Measurements from ENCODE around the gene EIF3D. TPM values are rescaled to one million over a fixed set of nuclear protein-coding genes. Genes with fewer than 3 reads are reported as not detected.

Gene EIF3D
- total and polyA plus RNA-seq, 2 of the 4 experiments (the other 2 are of a cell fraction), result 339 to 746 TPM

DNA sequence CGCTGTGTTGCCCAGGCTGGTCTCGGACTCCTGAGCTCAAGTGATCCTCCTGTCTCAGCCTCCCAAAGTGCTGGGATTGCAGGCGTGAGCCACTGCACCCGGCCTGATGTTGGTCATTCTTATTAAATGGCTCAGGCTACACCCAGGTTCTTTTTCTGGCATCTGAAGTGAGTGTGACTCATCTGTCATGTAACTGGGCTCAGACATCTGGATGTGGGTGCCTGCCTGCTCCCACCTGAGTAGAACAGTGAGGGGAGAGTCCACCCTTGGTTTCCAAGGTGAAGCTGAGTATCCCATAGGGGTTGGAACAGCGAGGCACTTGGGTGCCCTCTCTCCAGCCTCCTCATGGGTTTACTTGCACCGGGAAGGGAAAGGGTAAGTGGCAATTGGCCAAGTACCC, 36.7 kb upstream of the EIF3D start:
- H2BK120ac ChIP-seq (ENCODE audit: low read depth, low read length), result no peak overlapping the region
- no peak overlapping the region for H3K27ac ChIP-seq (ENCODE audit: insufficient read depth, low read length)
- H4K8ac ChIP-seq (ENCODE audit: low read depth in 2 of 2, low read length in 2 of 2), result no peak overlapping the region
- no TSS peak for BruUV-seq (replicated peaks)
- H3K18ac ChIP-seq (ENCODE audit: low read depth, low read length), result no peak overlapping the region
- H3K9me3 ChIP-seq (ENCODE audit: control insufficient read depth, insufficient read depth, low read length), result no peaks in the 10 kb centered on the region
- intact Hi-C loops (cut with micrococcal nuclease) (no loop called here), in situ Hi-C loops (cut with MboI; ENCODE audit: low sequenced_read_pairs) (no loop called here), dilution Hi-C loops (cut with HindIII; ENCODE audit: low sequenced_read_pairs, unreplicated experiment) (no loop called here)
- no peak overlapping the region for H2AK5ac ChIP-seq (ENCODE audit: low read depth, low read length)
- peaks cover 9% of the 10 kb centered on the region for H3K9me1 ChIP-seq (ENCODE audit: insufficient read depth, low read length)
- no peak overlapping the region for H3K56ac ChIP-seq (ENCODE audit: extremely low read depth, insufficient read depth, low read length)
- POLR2A ChIA-PET (ENCODE audit: unreplicated experiment), result no interaction called here
- H3K36me3 ChIP-seq (ENCODE audit: control insufficient read depth, insufficient read depth, low read length), result no peaks in the 10 kb centered on the region
- no peak overlapping the region for H2BK5ac ChIP-seq (ENCODE audit: low read depth, low read length, poor library complexity, severe bottlenecking)
- no peak overlapping the region for H4K91ac ChIP-seq (ENCODE audit: insufficient read depth, low read depth, low read length)
- ATAC-seq (ENCODE audit: low read depth) (no peak), DNase-seq (no peak)
- no peak overlapping the region for H2AK9ac ChIP-seq (replicated peaks; ENCODE audit: low read depth, low read length, poor library complexity)
- no peak overlapping the region for H3K9ac ChIP-seq (ENCODE audit: low read depth, low read length)
- no peak overlapping the region for H4K5ac ChIP-seq (ENCODE audit: low read depth, low read length)
- no peak overlapping the region for H3K4me2 ChIP-seq (ENCODE audit: low read depth, low read length)
- CTCF ChIA-PET, result no interaction called here
- no peak overlapping the region for H2AFZ ChIP-seq (replicated peaks; ENCODE audit: low read length, poor library complexity)
- no peaks in the 10 kb centered on the region for H3K79me1 ChIP-seq (ENCODE audit: low read depth in 1 of 2, low read length in 2 of 2)
- no peaks in the 10 kb centered on the region for H4K20me1 ChIP-seq (ENCODE audit: insufficient read depth, low read length)
- peaks cover 5% of the 10 kb centered on the region for H3K4me1 ChIP-seq (ENCODE audit: control insufficient read depth, insufficient read depth, low read length)
- no peak overlapping the region for H3K4ac ChIP-seq (ENCODE audit: low read depth, low read length)
- peaks cover 20% of the 10 kb centered on the region for H3K27me3 ChIP-seq (ENCODE audit: control insufficient read depth, insufficient read depth, low read length)
- H3K23ac ChIP-seq (ENCODE audit: low read depth, low read length), result no peak overlapping the region
- H3K14ac ChIP-seq (replicated peaks; ENCODE audit: low read depth, low read length), result no peak overlapping the region
- WGBS, 2 experiments (ENCODE audit: extremely low coverage in 2 of 2, insufficient read length in 1 of 2), result 78% methylated on average over 4 of the region's 6 CpGs; no CpG with 5 or more reads in 1 of the 2 experiments
- H3K4me3 ChIP-seq (ENCODE audit: insufficient read depth, low read depth, low read length), result no peak overlapping the region
- H2BK15ac ChIP-seq (ENCODE audit: low read depth, low read length), result no peak overlapping the region
- TF ChIP-seq BHLHE40 (IDR thresholded peaks at IDR 0.05; ENCODE audit: low read depth, low read length), result no peak
- no peak for TF ChIP-seq MXI1 (IDR thresholded peaks at IDR 0.05; ENCODE audit: borderline replicate concordance, low read depth, low read length)
- TF ChIP-seq, protein P1, sequence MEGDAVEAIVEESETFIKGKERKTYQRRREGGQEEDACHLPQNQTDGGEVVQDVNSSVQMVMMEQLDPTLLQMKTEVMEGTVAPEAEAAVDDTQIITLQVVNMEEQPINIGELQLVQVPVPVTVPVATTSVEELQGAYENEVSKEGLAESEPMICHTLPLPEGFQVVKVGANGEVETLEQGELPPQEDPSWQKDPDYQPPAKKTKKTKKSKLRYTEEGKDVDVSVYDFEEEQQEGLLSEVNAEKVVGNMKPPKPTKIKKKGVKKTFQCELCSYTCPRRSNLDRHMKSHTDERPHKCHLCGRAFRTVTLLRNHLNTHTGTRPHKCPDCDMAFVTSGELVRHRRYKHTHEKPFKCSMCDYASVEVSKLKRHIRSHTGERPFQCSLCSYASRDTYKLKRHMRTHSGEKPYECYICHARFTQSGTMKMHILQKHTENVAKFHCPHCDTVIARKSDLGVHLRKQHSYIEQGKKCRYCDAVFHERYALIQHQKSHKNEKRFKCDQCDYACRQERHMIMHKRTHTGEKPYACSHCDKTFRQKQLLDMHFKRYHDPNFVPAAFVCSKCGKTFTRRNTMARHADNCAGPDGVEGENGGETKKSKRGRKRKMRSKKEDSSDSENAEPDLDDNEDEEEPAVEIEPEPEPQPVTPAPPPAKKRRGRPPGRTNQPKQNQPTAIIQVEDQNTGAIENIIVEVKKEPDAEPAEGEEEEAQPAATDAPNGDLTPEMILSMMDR (conservative IDR thresholded peaks at IDR 0.05; ENCODE audit: low read depth, low read length), result no peak
- no peak for TF ChIP-seq RCOR1 (IDR thresholded peaks at IDR 0.05; ENCODE audit: insufficient replicate concordance, low read length)
- TF ChIP-seq, protein P2, sequence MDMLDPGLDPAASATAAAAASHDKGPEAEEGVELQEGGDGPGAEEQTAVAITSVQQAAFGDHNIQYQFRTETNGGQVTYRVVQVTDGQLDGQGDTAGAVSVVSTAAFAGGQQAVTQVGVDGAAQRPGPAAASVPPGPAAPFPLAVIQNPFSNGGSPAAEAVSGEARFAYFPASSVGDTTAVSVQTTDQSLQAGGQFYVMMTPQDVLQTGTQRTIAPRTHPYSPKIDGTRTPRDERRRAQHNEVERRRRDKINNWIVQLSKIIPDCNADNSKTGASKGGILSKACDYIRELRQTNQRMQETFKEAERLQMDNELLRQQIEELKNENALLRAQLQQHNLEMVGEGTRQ (IDR thresholded peaks at IDR 0.05; ENCODE audit: low read depth, low read length), result no peak
- no peak for TF ChIP-seq FOS (IDR thresholded peaks at IDR 0.05; ENCODE audit: low read depth, low read length)
- no peak for TF ChIP-seq RFX5 (IDR thresholded peaks at IDR 0.05; ENCODE audit: low read depth, low read length)
- TF ChIP-seq POLR2A (IDR thresholded peaks at IDR 0.05; ENCODE audit: low read depth, low read length), result no peak
- TF ChIP-seq MAZ (IDR thresholded peaks at IDR 0.05; ENCODE audit: borderline replicate concordance, low read depth, low read length), result no peak
- no peak for TF ChIP-seq RAD21 (IDR thresholded peaks at IDR 0.05; ENCODE audit: low read length)
- TF ChIP-seq CHD1 (IDR thresholded peaks at IDR 0.05; ENCODE audit: low read depth, low read length), result no peak
- TF ChIP-seq CEBPB (IDR thresholded peaks at IDR 0.05; ENCODE audit: low read depth, low read length), result no peak
- no peak for TF ChIP-seq NFE2L2 (IDR thresholded peaks at IDR 0.05; ENCODE audit: low read depth, low read length)
- TF ChIP-seq, protein P3, sequence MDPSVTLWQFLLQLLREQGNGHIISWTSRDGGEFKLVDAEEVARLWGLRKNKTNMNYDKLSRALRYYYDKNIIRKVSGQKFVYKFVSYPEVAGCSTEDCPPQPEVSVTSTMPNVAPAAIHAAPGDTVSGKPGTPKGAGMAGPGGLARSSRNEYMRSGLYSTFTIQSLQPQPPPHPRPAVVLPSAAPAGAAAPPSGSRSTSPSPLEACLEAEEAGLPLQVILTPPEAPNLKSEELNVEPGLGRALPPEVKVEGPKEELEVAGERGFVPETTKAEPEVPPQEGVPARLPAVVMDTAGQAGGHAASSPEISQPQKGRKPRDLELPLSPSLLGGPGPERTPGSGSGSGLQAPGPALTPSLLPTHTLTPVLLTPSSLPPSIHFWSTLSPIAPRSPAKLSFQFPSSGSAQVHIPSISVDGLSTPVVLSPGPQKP (IDR thresholded peaks at IDR 0.05; ENCODE audit: borderline replicate concordance, low read depth, low read length), result no peak
- no peak for TF ChIP-seq MAFK (IDR thresholded peaks at IDR 0.05; ENCODE audit: low read depth, low read length)
- no peak for TF ChIP-seq SMC3 (IDR thresholded peaks at IDR 0.05; ENCODE audit: low read depth, low read length)
- H2BK20ac ChIP-seq (ENCODE audit: low read depth, low read length), result no peak overlapping the region

Measured in IMR-90 (cell line).